Nephron (organoid): ENCODE results near the gene ASTN1.

Source experiments
- H3K27ac Mint-ChIP-seq, 3 experiments: 2 replicates each; pipeline ENCODE4 v1.8.0; 2020; ENCODE audit warnings: mixed read lengths in 3 of 3, mild to moderate bottlenecking in 2 of 3, moderate library complexity in 1 of 3
- H3K27me3 Mint-ChIP-seq: 2 replicates; pipeline ENCODE4 v1.8.0; 2021; ENCODE audit warnings: low read depth, mild to moderate bottlenecking, moderate library complexity, mixed read lengths
- H3K36me3 Mint-ChIP-seq: 2 replicates; pipeline ENCODE4 v1.8.0; 2020; ENCODE audit warnings: low read depth, mixed read lengths
- H3K4me1 Mint-ChIP-seq: 2 replicates; pipeline ENCODE4 v1.8.0; 2020; ENCODE audit warnings: mixed read lengths
- H3K4me3 Mint-ChIP-seq, 3 experiments: 2 replicates each; pipeline ENCODE4 v1.8.0; 2020; ENCODE audit warnings: mild to moderate bottlenecking in 3 of 3, mixed read lengths in 3 of 3, moderate library complexity in 2 of 3
- H3K9me3 Mint-ChIP-seq: 2 replicates; pipeline ENCODE4 v1.8.0; 2020; ENCODE audit warnings: mixed read lengths
- TF ChIP-seq, protein P1 (sequence below), 3 experiments: fragments of 200-600 bp; sonication (generic); IDR thresholded peaks; one replicate each; pipeline ENCODE4 v1.5.0; 2021; ENCODE audit warnings: antibody characterized with exemption in 3 of 3; ENCODE audit not compliant: unreplicated experiment in 3 of 3

ASTN1 gene

DNA sequence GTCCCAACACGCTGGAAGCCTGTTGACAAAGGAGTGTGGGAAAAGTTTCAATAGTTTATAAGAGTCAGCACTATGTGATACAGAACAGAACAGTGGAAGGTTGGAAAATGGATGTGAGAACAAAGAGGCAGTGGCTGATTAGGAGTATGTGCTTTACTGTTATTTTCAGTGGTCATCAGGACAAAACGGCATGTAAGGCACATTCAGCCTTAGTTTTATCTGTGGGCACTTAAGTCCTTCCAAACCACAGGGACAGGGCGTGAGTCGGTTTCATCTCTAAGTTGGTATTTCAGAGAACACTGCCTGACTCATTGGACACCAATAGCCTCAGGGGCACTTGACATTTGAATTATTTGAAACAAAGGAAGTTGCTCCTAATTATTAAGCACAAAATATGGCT lies 306.9 kb downstream of the ASTN1 start:
- Mint-ChIP-seq H3K4me3 (no peak overlapping the region), H3K9me3 (no peaks in the 10 kb centered on the region), H3K4me1 (peaks cover 9% of the 10 kb centered on the region), H3K27ac (peak overlapping the region in 1 of 3 experiments; percentile 18), H3K36me3 (no peaks in the 10 kb centered on the region), H3K27me3 (no peaks in the 10 kb centered on the region)
- TF ChIP-seq, protein P1, sequence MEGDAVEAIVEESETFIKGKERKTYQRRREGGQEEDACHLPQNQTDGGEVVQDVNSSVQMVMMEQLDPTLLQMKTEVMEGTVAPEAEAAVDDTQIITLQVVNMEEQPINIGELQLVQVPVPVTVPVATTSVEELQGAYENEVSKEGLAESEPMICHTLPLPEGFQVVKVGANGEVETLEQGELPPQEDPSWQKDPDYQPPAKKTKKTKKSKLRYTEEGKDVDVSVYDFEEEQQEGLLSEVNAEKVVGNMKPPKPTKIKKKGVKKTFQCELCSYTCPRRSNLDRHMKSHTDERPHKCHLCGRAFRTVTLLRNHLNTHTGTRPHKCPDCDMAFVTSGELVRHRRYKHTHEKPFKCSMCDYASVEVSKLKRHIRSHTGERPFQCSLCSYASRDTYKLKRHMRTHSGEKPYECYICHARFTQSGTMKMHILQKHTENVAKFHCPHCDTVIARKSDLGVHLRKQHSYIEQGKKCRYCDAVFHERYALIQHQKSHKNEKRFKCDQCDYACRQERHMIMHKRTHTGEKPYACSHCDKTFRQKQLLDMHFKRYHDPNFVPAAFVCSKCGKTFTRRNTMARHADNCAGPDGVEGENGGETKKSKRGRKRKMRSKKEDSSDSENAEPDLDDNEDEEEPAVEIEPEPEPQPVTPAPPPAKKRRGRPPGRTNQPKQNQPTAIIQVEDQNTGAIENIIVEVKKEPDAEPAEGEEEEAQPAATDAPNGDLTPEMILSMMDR (IDR thresholded peaks at IDR 0.05; ENCODE audit: unreplicated experiment in 3 of 3), result no peak

DNA sequence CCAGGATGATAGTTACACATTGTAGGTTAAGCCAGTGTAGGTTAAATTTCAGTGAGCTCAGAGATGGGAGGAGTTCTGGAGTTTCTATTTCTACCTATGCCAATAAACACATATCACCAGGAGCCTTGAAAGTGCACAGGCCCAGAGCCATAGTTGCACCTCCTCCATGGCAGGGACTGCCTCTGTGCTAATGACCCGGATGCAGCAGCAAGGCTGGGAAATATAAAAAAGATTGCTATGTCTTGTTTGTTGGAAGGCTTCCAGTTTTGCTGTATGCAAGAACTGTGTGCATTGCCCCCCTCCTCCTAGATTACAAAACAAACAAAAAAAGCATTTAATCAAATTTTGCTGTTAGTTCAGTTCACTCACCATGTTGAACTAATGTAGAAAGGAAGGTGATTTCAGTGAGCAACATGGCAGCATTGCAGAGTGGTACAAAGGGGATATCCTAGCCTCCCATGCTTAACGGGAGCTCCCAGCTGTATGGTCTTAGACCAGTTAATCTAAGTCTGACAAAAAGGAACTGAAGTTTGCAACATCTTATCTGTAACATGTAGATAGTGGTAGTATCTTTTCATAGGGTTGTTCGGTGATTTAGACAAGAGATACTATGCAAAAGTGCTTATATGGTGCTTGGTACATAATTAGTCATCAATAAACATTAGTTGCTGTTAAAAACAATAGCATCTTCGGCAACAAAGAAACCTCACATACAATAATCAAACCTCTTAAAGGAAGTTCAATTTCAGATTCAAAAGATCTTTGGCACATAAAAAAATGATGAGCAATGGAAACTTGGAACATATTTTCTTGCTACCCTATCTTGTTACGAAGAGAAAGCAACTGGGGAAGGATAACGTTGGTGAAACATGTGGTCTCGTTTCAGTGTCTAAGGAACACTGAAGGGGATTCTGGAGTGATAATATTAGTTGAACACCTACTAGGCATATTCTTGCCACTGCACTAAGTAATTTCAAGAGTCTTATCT lies 309.5 kb downstream of the ASTN1 start:
- Mint-ChIP-seq H3K9me3 (no peaks in the 10 kb centered on the region), H3K36me3 (no peaks in the 10 kb centered on the region), H3K4me3 (no peak overlapping the region), H3K27ac (peak overlapping the region in 1 of 3 experiments; percentile 30), H3K4me1 (peaks cover 9% of the 10 kb centered on the region), H3K27me3 (peaks cover 4% of the 10 kb centered on the region)
- TF ChIP-seq, protein P1 (IDR thresholded peaks at IDR 0.05; ENCODE audit: unreplicated experiment in 3 of 3), result no peak

DNA sequence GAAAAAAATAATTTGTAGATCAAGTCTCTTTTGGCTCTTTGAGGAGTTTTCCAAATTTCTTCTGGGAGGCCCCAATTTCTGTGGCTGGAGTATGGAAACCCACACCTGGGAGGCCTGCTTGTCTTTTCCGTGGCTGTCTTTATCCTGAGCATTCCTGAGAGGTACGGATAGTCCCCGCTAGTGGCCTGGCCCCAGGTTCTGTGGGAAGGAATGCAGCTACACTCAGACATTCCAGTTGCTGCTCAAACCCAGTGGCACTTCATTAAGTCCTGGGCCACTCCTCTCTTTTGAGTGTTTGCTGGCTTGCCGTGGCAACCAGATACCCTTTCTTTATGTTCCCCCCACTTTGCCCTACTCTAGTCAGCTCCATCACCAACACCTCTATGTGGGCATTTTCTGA lies 310.4 kb downstream of the ASTN1 start:
- peaks cover 9% of the 10 kb centered on the region for H3K4me1 Mint-ChIP-seq
- no peaks in the 10 kb centered on the region for H3K9me3 Mint-ChIP-seq
- H3K36me3 Mint-ChIP-seq, result no peaks in the 10 kb centered on the region
- TF ChIP-seq, protein P1 (IDR thresholded peaks at IDR 0.05; ENCODE audit: unreplicated experiment in 3 of 3), result no peak
- H3K27ac Mint-ChIP-seq, result no peak overlapping the region
- H3K4me3 Mint-ChIP-seq, result no peak overlapping the region
- H3K27me3 Mint-ChIP-seq, result peaks cover 6% of the 10 kb centered on the region

DNA sequence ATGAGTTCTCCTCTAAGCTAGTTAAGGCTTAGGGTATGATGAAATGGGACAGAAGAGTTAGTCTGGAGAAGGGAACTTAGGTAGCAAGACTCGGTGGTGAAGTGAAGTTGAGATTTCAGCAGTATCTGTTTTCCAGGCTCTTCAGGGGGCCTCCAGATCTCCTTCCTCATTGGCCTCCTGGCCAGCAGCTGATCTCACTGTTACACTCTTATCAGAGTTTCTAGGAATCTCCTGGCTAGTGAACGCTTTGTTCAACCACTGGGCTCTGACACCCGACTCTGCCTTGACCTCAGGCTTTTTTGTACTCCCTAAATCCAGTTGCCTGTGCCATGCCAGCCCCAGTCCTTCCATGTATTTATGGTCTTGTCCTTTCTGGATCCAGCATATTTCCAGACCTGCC lies 311.0 kb downstream of the ASTN1 start:
- H3K4me1 Mint-ChIP-seq, result peaks cover 9% of the 10 kb centered on the region
- no peak overlapping the region for H3K4me3 Mint-ChIP-seq
- H3K27me3 Mint-ChIP-seq, result peaks cover 7% of the 10 kb centered on the region
- no peaks in the 10 kb centered on the region for H3K36me3 Mint-ChIP-seq
- H3K27ac Mint-ChIP-seq, result no peak overlapping the region
- H3K9me3 Mint-ChIP-seq, result no peaks in the 10 kb centered on the region
- TF ChIP-seq, protein P1 (IDR thresholded peaks at IDR 0.05; ENCODE audit: unreplicated experiment in 3 of 3), result no peak

DNA sequence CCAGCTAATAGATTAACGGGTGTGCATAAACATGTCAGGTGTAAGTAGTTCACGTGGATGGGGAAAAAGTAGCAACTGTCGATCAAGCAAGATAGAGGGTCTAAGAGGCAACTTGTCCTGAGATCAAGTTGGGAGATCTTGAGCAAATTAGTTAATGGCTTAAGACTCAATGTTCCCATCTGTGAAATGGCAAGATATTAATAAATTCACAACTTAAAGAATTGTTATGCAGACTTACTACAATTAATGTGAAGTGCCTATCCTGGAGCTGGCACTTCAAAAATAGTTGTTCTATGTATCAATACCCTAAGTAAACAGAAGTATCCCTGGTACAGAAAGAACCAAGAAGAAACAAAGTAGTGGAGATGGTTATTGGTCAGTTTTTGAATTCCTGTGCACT lies 312.4 kb downstream of the ASTN1 start:
- Mint-ChIP-seq H3K4me3 (no peak overlapping the region), H3K36me3 (no peaks in the 10 kb centered on the region), H3K4me1 (peaks cover 6% of the 10 kb centered on the region), H3K27me3 (peaks cover 7% of the 10 kb centered on the region), H3K27ac (no peak overlapping the region), H3K9me3 (no peaks in the 10 kb centered on the region)
- TF ChIP-seq, protein P1 (IDR thresholded peaks at IDR 0.05; ENCODE audit: unreplicated experiment in 3 of 3), result no peak

DNA sequence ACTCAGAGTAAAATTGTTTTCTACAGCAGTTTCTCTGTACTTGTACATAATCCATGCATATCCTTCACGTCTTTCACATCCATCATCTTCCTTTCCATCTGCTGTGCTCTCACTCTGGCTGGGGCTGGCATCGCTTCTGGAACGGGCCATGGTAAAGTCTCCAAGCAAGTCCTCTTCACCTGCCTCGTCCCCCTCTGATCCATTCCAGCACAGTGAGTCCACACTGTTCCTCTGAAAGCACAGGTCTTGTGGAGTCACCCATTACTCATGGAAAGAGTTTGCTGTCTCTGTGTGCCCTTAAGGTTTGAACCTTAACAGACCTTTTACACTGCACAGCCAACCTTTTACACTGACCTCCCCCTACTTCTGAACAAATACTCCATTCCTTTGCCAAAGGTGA lies 313.6 kb downstream of the ASTN1 start:
- Mint-ChIP-seq H3K27ac (no peak overlapping the region), H3K4me3 (no peak overlapping the region), H3K36me3 (no peaks in the 10 kb centered on the region), H3K9me3 (no peaks in the 10 kb centered on the region), H3K27me3 (peaks cover 7% of the 10 kb centered on the region), H3K4me1 (peaks cover 5% of the 10 kb centered on the region)
- TF ChIP-seq, protein P1 (IDR thresholded peaks at IDR 0.05; ENCODE audit: unreplicated experiment in 3 of 3), result no peak
